Left ventricle myocardium inferior (tissue), 1 donor: ENCODE data around the gene MAP3K9. TPM values are rescaled to one million over a fixed set of nuclear protein-coding genes. Genes with fewer than 3 reads are reported as not detected.

Source experiments
- DNase-seq: peaks from one replicate; pipeline ENCODE4 v3.0.0-alpha.2; 2020
- H3K27ac ChIP-seq: fragments of 200-600 bp; replicated peaks from 2 replicates; pipeline ENCODE4 v1.8.0; 2021
- H3K27me3 ChIP-seq: fragments of 200-600 bp; 2 replicates; pipeline ENCODE4 v1.8.0; 2021; ENCODE audit warnings: low read depth
- H3K36me3 ChIP-seq: fragments of 200-600 bp; 2 replicates; pipeline ENCODE4 v1.8.0; 2021
- H3K4me1 ChIP-seq: fragments of 200-600 bp; 2 replicates; pipeline ENCODE4 v1.8.0; 2021
- H3K4me3 ChIP-seq: fragments of 200-600 bp; 2 replicates; pipeline ENCODE4 v1.8.0; 2021; ENCODE audit warnings: mild to moderate bottlenecking, moderate library complexity
- H3K9me3 ChIP-seq: fragments of 200-600 bp; replicated peaks from 2 replicates; pipeline ENCODE4 v1.8.0; 2021
- CTCF ChIP-seq: fragments of 200-600 bp; IDR thresholded peaks from 2 replicates; pipeline ENCODE4 v1.8.0; 2021; ENCODE audit warnings: antibody characterized with exemption, mild to moderate bottlenecking, borderline replicate concordance
- intact Hi-C: fragments of 100-400 bp; cut with micrococcal nuclease; formaldehyde crosslinking; loops from one replicate; pipeline ENCODE4 v1.11.0; 2022
- total RNA-seq: library from RNA; stranded (reverse); fragmentation: NEBNext Ultra II Directional; extraction: Animal tissue kit (Norgen Biotek cat#: 25700); gene quantifications from one replicate; pipeline ENCODE4 v1.2.1, GENCODE V29; 2021
- donor health status: DM: no; HTN: yes; CAD: no; lungs with severe emphysema.

Gene MAP3K9
- total RNA-seq, 1 donor from 2014 or later, result 1.9 TPM

- Histone ChIP-seq H3K4me1 (peaks cover 11% of the 10 kb centered on the region), H3K4me3 (no peak overlapping the region), H3K9me3 (no peaks in the 10 kb centered on the region), H3K27me3 (no peaks in the 10 kb centered on the region), H3K36me3 (no peaks in the 10 kb centered on the region), H3K27ac (no peak overlapping the region)
- DNase-seq, result no peak
- no peak for TF ChIP-seq CTCF
- intact Hi-C loops, result no loop called here
These were observed 38.2 kb upstream of the MAP3K9 start for GRCh38 chr14:70847406-70848090.

GRCh38 chr14:70845601-70846000 lies 36.3 kb upstream of the MAP3K9 start:
- peaks cover 16% of the 10 kb centered on the region for H3K4me1 ChIP-seq
- intact Hi-C loops, result no loop called here
- no peak for DNase-seq
- H3K36me3 ChIP-seq, result no peaks in the 10 kb centered on the region
- H3K27me3 ChIP-seq, result no peaks in the 10 kb centered on the region
- TF ChIP-seq CTCF, result no peak
- no peak overlapping the region for H3K4me3 ChIP-seq
- H3K27ac ChIP-seq, result no peak overlapping the region
- H3K9me3 ChIP-seq, result no peaks in the 10 kb centered on the region

GRCh38 chr14:70842851-70843462 lies 33.6 kb upstream of the MAP3K9 start:
- Histone ChIP-seq H3K4me3 (no peak overlapping the region), H3K36me3 (no peaks in the 10 kb centered on the region), H3K27me3 (no peaks in the 10 kb centered on the region), H3K4me1 (peaks cover 16% of the 10 kb centered on the region), H3K9me3 (no peaks in the 10 kb centered on the region), H3K27ac (peak overlapping the region; percentile 76)
- no peak for TF ChIP-seq CTCF
- intact Hi-C loops, result no loop called here
- DNase-seq, result no peak

- intact Hi-C loops, result no loop called here
- Histone ChIP-seq H3K9me3 (no peaks in the 10 kb centered on the region), H3K4me3 (no peak overlapping the region), H3K4me1 (peaks cover 11% of the 10 kb centered on the region), H3K27me3 (no peaks in the 10 kb centered on the region), H3K27ac (no peak overlapping the region), H3K36me3 (no peaks in the 10 kb centered on the region)
- TF ChIP-seq CTCF, result no peak
- DNase-seq, result no peak
These were observed 28.8 kb upstream of the MAP3K9 start for GRCh38 chr14:70838076-70838475.

- H3K27me3 ChIP-seq, result no peaks in the 10 kb centered on the region
- H3K9me3 ChIP-seq, result no peaks in the 10 kb centered on the region
- no peak for DNase-seq
- no peak overlapping the region for H3K27ac ChIP-seq
- peaks cover 14% of the 10 kb centered on the region for H3K4me1 ChIP-seq
- H3K36me3 ChIP-seq, result no peaks in the 10 kb centered on the region
- intact Hi-C loops, result no loop called here
- no peak overlapping the region for H3K4me3 ChIP-seq
- no peak for TF ChIP-seq CTCF
These were observed 27.6 kb upstream of the MAP3K9 start for GRCh38 chr14:70836946-70837345.
